ENCODE data around the gene GDI2.

Gene GDI2

DNA sequence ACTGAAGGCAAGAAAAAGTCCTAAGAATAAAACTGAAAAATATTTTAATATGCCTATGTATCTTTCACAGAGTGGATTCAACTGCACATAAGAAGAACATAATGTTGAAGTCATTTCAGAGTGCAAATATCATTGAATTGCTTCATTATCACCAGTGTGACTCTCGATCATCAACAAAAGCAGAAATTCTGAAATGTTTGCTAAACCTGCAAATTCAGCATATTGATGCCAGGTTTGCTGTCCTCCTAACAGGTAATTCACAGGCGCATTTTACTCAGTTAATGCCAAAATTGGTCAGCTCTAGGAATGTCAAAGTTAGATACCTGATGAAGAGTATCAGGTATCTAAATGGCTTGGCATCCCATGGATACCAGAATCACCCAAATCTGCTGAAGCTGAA is 52.0 kb downstream of the GDI2 start:
- H3K27me3 Mint-ChIP-seq, result no peaks in the 10 kb centered on the region
- H3K27ac Mint-ChIP-seq, result no peak overlapping the region
- peaks cover 48% of the 10 kb centered on the region for H3K36me3 Mint-ChIP-seq
- H3K4me1 Mint-ChIP-seq, result peaks cover 3% of the 10 kb centered on the region
- ATAC-seq (ENCODE audit: low read depth) (no peak), DNase-seq (ENCODE audit: low spot score in 2 of 2) (no peak)
- no peak overlapping the region for H3K4me3 Mint-ChIP-seq
- H3K9me3 Mint-ChIP-seq, result no peaks in the 10 kb centered on the region

DNA sequence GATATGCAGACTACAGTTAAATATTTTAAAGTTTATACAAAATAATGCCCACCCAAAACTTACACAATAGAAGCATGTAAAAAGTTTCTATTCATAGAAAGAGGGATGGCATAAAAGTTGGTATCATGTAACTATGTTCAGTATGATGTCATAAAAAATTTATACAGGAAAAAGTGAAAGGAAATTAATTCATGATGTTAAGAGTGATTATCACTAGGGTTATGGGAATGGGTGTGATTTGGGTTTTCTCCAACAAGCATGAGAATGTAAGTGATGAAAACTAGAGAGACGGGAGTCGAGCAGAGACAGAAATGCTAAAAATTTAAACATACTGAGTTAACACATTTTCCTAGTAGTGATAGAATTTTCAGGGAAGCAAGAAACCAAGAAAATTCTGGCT is 52.7 kb downstream of the GDI2 start:
- Mint-ChIP-seq H3K27me3 (no peaks in the 10 kb centered on the region), H3K9me3 (no peaks in the 10 kb centered on the region), H3K4me3 (no peak overlapping the region), H3K4me1 (peaks cover 3% of the 10 kb centered on the region), H3K36me3 (peaks cover 42% of the 10 kb centered on the region), H3K27ac (no peak overlapping the region)
- ATAC-seq (ENCODE audit: low read depth), result no peak
- no peak for DNase-seq (ENCODE audit: low spot score in 2 of 2)

GRCh38 chr10:5758927-5759326 is 54.3 kb downstream of the GDI2 start:
- Mint-ChIP-seq H3K27ac (peak overlapping the region; percentile 72), H3K9me3 (no peaks in the 10 kb centered on the region), H3K27me3 (no peaks in the 10 kb centered on the region), H3K4me1 (no peaks in the 10 kb centered on the region), H3K4me3 (no peak overlapping the region), H3K36me3 (peaks cover 29% of the 10 kb centered on the region)
- ATAC-seq (ENCODE audit: low read depth) (no peak), DNase-seq (ENCODE audit: low spot score in 2 of 2) (no peak)

DNA sequence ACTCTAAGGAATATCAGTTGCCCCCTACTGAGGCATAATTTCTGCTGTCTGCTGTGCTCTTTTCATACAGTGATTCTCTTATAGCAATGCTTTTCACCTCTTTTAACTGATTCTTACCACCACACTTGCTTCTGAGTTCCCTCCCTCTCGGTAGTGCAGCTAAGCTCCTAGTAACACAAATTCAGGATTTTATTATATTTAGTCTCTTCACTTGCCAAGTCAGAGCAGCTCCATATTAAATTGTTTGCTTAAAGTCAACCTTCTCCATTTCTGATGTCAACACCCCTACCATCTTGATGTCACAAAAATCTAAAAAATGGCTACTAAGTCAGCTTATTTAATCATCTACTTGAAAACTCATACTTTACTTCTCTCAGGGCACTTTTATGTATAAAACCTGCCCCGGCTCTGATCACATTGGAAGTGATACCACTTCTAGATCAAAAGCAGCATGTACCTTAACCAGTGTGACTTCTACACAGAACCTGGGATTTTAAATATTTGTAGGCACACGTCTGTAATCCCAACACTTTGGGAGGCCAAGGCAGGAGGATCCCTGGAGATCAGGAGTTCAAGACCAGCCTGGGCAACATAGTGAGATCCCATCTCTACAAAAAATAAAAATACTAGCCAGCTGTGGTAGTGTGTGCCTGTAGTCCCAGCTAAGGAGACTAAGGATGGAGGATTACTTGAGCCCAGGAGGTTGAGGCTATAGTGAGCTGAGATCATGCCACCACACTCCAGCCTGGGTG is 55.3 kb downstream of the GDI2 start:
- peak overlapping the region; percentile 60 for H3K27ac Mint-ChIP-seq
- DNase-seq (ENCODE audit: low spot score in 2 of 2) (no peak), ATAC-seq (ENCODE audit: low read depth) (no peak)
- H3K27me3 Mint-ChIP-seq, result no peaks in the 10 kb centered on the region
- H3K9me3 Mint-ChIP-seq, result no peaks in the 10 kb centered on the region
- no peak overlapping the region for H3K4me3 Mint-ChIP-seq
- peaks cover 29% of the 10 kb centered on the region for H3K36me3 Mint-ChIP-seq
- H3K4me1 Mint-ChIP-seq, result no peaks in the 10 kb centered on the region

GRCh38 chr10:5752301-5752871 is 60.8 kb downstream of the GDI2 start:
- ATAC-seq (ENCODE audit: low read depth), result no peak

DNA sequence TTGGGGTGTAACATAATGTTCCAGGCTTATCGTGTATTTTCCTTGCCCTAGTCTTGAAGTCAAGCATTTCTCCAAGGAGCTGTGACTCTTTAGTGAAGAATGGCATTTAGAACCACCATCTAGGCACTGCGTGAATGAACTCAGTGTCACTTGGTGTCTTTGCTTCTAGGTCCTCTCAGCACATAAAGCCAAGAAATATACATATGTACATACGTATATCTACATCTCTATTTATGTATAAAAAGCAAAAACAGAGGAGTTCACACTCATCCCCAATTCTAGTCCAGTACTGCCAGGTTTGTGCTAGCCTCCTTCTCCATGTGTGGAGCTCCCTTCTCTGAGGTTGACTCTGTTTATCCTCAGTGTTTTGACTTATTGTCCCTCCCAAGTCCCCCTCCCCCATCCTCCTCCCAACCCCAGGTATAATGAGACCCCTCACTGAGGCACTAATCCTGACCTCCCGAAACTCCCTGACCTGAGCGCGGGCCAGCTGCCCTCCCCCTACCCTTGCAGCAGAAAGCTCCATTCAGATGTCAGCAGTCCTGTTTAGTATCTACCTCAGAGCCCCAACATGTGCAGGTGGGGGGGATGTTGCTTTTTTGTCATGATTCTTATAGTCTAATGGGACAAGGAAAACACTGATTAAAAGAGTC is 61.5 kb downstream of the GDI2 start:
- peaks cover 3% of the 10 kb centered on the region for H3K4me1 Mint-ChIP-seq
- no peaks in the 10 kb centered on the region for H3K9me3 Mint-ChIP-seq
- DNase-seq (ENCODE audit: low spot score in 2 of 2) (no peak), ATAC-seq (ENCODE audit: low read depth) (no peak)
- no peaks in the 10 kb centered on the region for H3K27me3 Mint-ChIP-seq
- H3K36me3 Mint-ChIP-seq, result peaks cover 15% of the 10 kb centered on the region
- no peak overlapping the region for H3K27ac Mint-ChIP-seq
- no peak overlapping the region for H3K4me3 Mint-ChIP-seq

More at GRCh38 chr10:5752301-5752871, 60.8 kb downstream of the GDI2 start:
- no peaks in the 10 kb centered on the region for H3K27me3 Mint-ChIP-seq
- H3K36me3 Mint-ChIP-seq, result peaks cover 11% of the 10 kb centered on the region
- DNase-seq (ENCODE audit: low spot score in 2 of 2), result no peak
- no peaks in the 10 kb centered on the region for H3K9me3 Mint-ChIP-seq
- no peak overlapping the region for H3K4me3 Mint-ChIP-seq
- no peak overlapping the region for H3K27ac Mint-ChIP-seq
- H3K4me1 Mint-ChIP-seq, result no peaks in the 10 kb centered on the region

DNA sequence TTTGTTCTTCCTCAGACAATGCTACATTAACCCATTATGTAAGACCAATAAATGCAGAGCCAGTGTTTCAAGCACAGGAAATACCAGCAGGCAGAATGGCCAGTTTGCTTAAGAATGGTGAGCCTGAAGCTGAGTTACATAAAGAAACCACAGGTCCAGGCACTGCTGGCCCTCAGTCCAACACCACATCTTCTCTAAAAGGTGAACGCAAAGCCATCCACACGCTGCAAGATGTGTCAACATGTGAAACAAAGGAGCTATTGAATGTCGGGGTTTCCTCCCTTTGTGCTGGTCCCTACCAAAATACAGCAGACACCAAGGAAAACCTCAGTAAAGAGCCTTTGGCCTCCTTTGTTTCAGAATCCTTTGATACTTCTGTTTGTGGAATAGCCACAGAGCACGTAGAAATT is 64.8 kb downstream of the GDI2 start:
- ATAC-seq (ENCODE audit: low read depth), result no peak
- Mint-ChIP-seq H3K27ac (no peak overlapping the region), H3K36me3 (peaks cover 20% of the 10 kb centered on the region), H3K9me3 (no peaks in the 10 kb centered on the region), H3K27me3 (no peaks in the 10 kb centered on the region), H3K4me3 (no peak overlapping the region), H3K4me1 (peaks cover 3% of the 10 kb centered on the region)
- no peak for DNase-seq (ENCODE audit: low spot score in 2 of 2)

- Mint-ChIP-seq H3K4me3 (no peak overlapping the region), H3K4me1 (peaks cover 6% of the 10 kb centered on the region), H3K27me3 (no peaks in the 10 kb centered on the region), H3K9me3 (no peaks in the 10 kb centered on the region), H3K27ac (no peak overlapping the region), H3K36me3 (peaks cover 23% of the 10 kb centered on the region)
- DNase-seq (ENCODE audit: low spot score in 2 of 2) (no peak), ATAC-seq (ENCODE audit: low read depth) (no peak)
These were observed 67.0 kb downstream of the GDI2 start for GRCh38 chr10:5746197-5746596.

- no peak for DNase-seq (ENCODE audit: low spot score in 2 of 2)
- H3K4me1 Mint-ChIP-seq, result peaks cover 13% of the 10 kb centered on the region
- no peak for ATAC-seq (ENCODE audit: low read depth)
- H3K36me3 Mint-ChIP-seq, result peaks cover 25% of the 10 kb centered on the region
- H3K27me3 Mint-ChIP-seq, result no peaks in the 10 kb centered on the region
- no peak overlapping the region for H3K27ac Mint-ChIP-seq
- no peak overlapping the region for H3K4me3 Mint-ChIP-seq
- no peaks in the 10 kb centered on the region for H3K9me3 Mint-ChIP-seq
These were observed 68.4 kb downstream of the GDI2 start for GRCh38 chr10:5744849-5745248.

GRCh38 chr10:5743736-5744135 is 69.5 kb downstream of the GDI2 start:
- Mint-ChIP-seq H3K36me3 (peaks cover 23% of the 10 kb centered on the region), H3K27me3 (no peaks in the 10 kb centered on the region), H3K4me3 (no peak overlapping the region), H3K27ac (no peak overlapping the region), H3K4me1 (peaks cover 13% of the 10 kb centered on the region), H3K9me3 (no peaks in the 10 kb centered on the region)
- DNase-seq (ENCODE audit: low spot score in 2 of 2), result no peak
- no peak for ATAC-seq (ENCODE audit: low read depth)

DNA sequence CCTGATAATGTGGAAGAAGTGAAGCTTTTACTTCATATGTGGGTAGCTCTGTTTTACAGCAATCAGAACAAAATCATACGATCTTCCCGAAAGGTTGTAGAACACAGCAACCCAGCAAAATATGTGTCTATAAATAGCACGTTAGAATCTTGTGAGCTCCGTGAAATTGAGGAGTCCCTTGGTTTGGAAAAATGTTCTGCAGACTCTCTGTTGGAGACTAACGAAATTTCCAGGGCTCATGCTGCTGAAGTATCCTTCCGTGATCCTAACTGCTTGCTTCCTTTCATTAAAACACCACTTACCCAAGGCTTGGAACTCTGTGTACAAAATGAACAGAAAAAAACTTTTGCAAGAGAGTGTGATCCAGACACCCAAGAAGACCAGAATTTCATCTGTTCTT is 71.1 kb downstream of the GDI2 start:
- H3K36me3 Mint-ChIP-seq, result peaks cover 26% of the 10 kb centered on the region
- no peak overlapping the region for H3K27ac Mint-ChIP-seq
- no peaks in the 10 kb centered on the region for H3K27me3 Mint-ChIP-seq
- no peak for DNase-seq (ENCODE audit: low spot score in 2 of 2)
- no peaks in the 10 kb centered on the region for H3K9me3 Mint-ChIP-seq
- no peak overlapping the region for H3K4me3 Mint-ChIP-seq
- H3K4me1 Mint-ChIP-seq, result peaks cover 11% of the 10 kb centered on the region
- no peak for ATAC-seq (ENCODE audit: low read depth)

GRCh38 chr10:5741276-5741675 is 72.0 kb downstream of the GDI2 start:
- Mint-ChIP-seq H3K4me3 (no peak overlapping the region), H3K27ac (no peak overlapping the region), H3K36me3 (peaks cover 20% of the 10 kb centered on the region), H3K4me1 (peaks cover 9% of the 10 kb centered on the region), H3K9me3 (no peaks in the 10 kb centered on the region), H3K27me3 (no peaks in the 10 kb centered on the region)
- ATAC-seq (ENCODE audit: low read depth) (no peak), DNase-seq (ENCODE audit: low spot score in 2 of 2) (no peak)

- peaks cover 9% of the 10 kb centered on the region for H3K4me1 Mint-ChIP-seq
- H3K4me3 Mint-ChIP-seq, result no peak overlapping the region
- no peaks in the 10 kb centered on the region for H3K9me3 Mint-ChIP-seq
- no peak overlapping the region for H3K27ac Mint-ChIP-seq
- ATAC-seq (ENCODE audit: low read depth) (no peak), DNase-seq (ENCODE audit: low spot score in 2 of 2) (no peak)
- no peaks in the 10 kb centered on the region for H3K27me3 Mint-ChIP-seq
- H3K36me3 Mint-ChIP-seq, result peaks cover 23% of the 10 kb centered on the region
These were observed 74.8 kb downstream of the GDI2 start for GRCh38 chr10:5738427-5738826.

- H3K4me1 Mint-ChIP-seq, result peaks cover 9% of the 10 kb centered on the region
- peak overlapping the region; percentile 40 for H3K27ac Mint-ChIP-seq
- no peak for DNase-seq (ENCODE audit: low spot score in 2 of 2)
- no peaks in the 10 kb centered on the region for H3K9me3 Mint-ChIP-seq
- H3K27me3 Mint-ChIP-seq, result no peaks in the 10 kb centered on the region
- H3K4me3 Mint-ChIP-seq, result no peak overlapping the region
- H3K36me3 Mint-ChIP-seq, result peaks cover 23% of the 10 kb centered on the region
- peak; percentile 38 for ATAC-seq (ENCODE audit: low read depth)
These were observed 75.9 kb downstream of the GDI2 start for GRCh38 chr10:5737352-5737751.
